Esophagus squamous epithelium (tissue), 5 donors: ENCODE results near the gene GALE. TPM values are rescaled to one million over a fixed set of nuclear protein-coding genes. Genes with fewer than 3 reads are reported as not detected.
A peak's percentile ranks its signal among the peaks of the same experiment; 100 is the strongest.
"Not testable (repeated sequence)": the region's sequence is repeated elsewhere in the genome, so short reads cannot be mapped to it uniquely, and the experiment has no call there.

Source experiments
- DNase-seq: peaks from one replicate; lab custom pipeline; 2025; lab: John Stamatoyannopoulos, UW
- H3K27ac ChIP-seq, 4 donors: fragments of 200-600 bp; sonication (generic); one replicate each; pipeline ENCODE4 v1.5.1; 2016 to 2019; ENCODE audit warnings: mild to moderate bottlenecking in 1 of 4
- H3K27me3 ChIP-seq, 4 donors: fragments of 200-600 bp; sonication (generic); 1 replicate in 3 of 4; 2 replicates in 1 of 4; pipeline versions ENCODE4 v1.5.1 to v1.6.0; 2017 to 2021; ENCODE audit warnings: antibody characterized with exemption in 1 of 4
- H3K36me3 ChIP-seq, 3 donors: fragments of 200-600 bp; sonication (generic); one replicate each; pipeline ENCODE4 v1.5.1; 2016 to 2019
- H3K4me1 ChIP-seq, 3 donors: fragments of 200-600 bp; sonication (generic); one replicate each; pipeline ENCODE4 v1.5.1; 2017 to 2019
- H3K4me3 ChIP-seq, 4 donors: fragments of 200-600 bp; sonication (generic); 1 replicate in 3 of 4; 2 replicates in 1 of 4; pipeline ENCODE4 v1.5.1; 2016 to 2019; ENCODE audit warnings: mild to moderate bottlenecking in 2 of 4, moderate library complexity in 1 of 4
- H3K9me3 ChIP-seq, 3 donors: fragments of 200-600 bp; sonication (generic); one replicate each; pipeline ENCODE4 v1.5.1; 2016 to 2019
- CTCF ChIP-seq, 6 experiments: fragments of 450-650 bp in 4 of 6; fragments of 200-600 bp in 2 of 6; sonication (generic) in 2 of 6; IDR thresholded peaks; one replicate each; pipeline ENCODE4 v1.5.1; 2016 to 2019; ENCODE audit warnings: antibody characterized with exemption in 6 of 6, mild to moderate bottlenecking in 4 of 6, moderate library complexity in 4 of 6
- POLR2A ChIP-seq, 4 donors: fragments of 450-650 bp; IDR thresholded peaks; one replicate each; pipeline ENCODE4 v1.6.1; 2017; ENCODE audit warnings: antibody characterized with exemption in 4 of 4, mild to moderate bottlenecking in 4 of 4, moderate library complexity in 3 of 4
- WGBS, 2 donors: methylation state at CpG; one replicate each; pipeline ENCODE4 v1.1.5; 2018; 5-methylcytosine and 5-hydroxymethylcytosine counted together
- intact Hi-C: fragments of 100-400 bp; cut with DNase I; formaldehyde crosslinking; loops from one replicate; pipeline ENCODE4 v1.15.0; 2022
- total RNA-seq, 4 donors: library from RNA; depleted of rRNA; stranded (reverse); fragments of >200 nt; gene quantifications; one replicate each; pipeline ENCODE4 v1.1.0, GENCODE V29; 2016
- donor health status: DM: yes; HTN: yes; CAD: no.

The GALE gene
- total RNA-seq, 4 donors from 2014 or later = 55.1 to 81.0 (median 60.4) TPM

- Histone ChIP-seq H3K9me3 (no peaks in the 10 kb centered on the region), H3K27ac (peak overlapping the region in 1 of 4 donors; percentile 5), H3K36me3 (peaks cover 11 to 63% (median 30%) of the 10 kb centered on the region in 3 donors), H3K4me3 (no peak overlapping the region), H3K27me3 (no peaks in the 10 kb centered on the region), H3K4me1 (peaks cover 37 to 72% (median 39%) of the 10 kb centered on the region in 3 donors)
- intact Hi-C loops = no loop called here
- no peak for DNase-seq
- 67 to 80% methylated on average over 12 to 14 of the region's 17 CpGs for WGBS, 2 donors
- TF ChIP-seq CTCF (IDR thresholded peaks at IDR 0.05) = peak in 1 of 6 experiments; percentile 20
- no peak for TF ChIP-seq POLR2A (IDR thresholded peaks at IDR 0.05)
Observed at GRCh38 chr1:23796466-23797271, 3.9 kb downstream of the GALE start.

GRCh38 chr1:23795676-23796465 is 4.7 kb downstream of the GALE start:
- no peak overlapping the region for H3K4me3 ChIP-seq
- peaks cover 32 to 70% (median 32%) of the 10 kb centered on the region in 3 donors for H3K4me1 ChIP-seq

GRCh38 chr1:23794732-23795182 is 5.8 kb downstream of the GALE start:
- H3K27ac ChIP-seq, H3K27me3 ChIP-seq, intact Hi-C loops, H3K9me3 ChIP-seq, DNase-seq, H3K4me3 ChIP-seq: not testable (repeated sequence)
- H3K4me1 ChIP-seq = peaks cover 32 to 74% (median 37%) of the 10 kb centered on the region in 3 donors
- 87 to 91% methylated on average over 3 to 5 of the region's 9 CpGs for WGBS, 2 donors
- peaks cover 11 to 63% (median 30%) of the 10 kb centered on the region in 3 donors for H3K36me3 ChIP-seq

More at GRCh38 chr1:23795676-23796465, 4.7 kb downstream of the GALE start:
- H3K9me3 ChIP-seq = no peaks in the 10 kb centered on the region
- intact Hi-C loops = no loop called here
- TF ChIP-seq POLR2A (IDR thresholded peaks at IDR 0.05) (no peak), CTCF (IDR thresholded peaks at IDR 0.05) (no peak)
- 54% methylated on average over 2 of the region's 16 CpGs; no CpG with 5 or more reads in 1 of the 2 donors for WGBS, 2 donors
- H3K27ac ChIP-seq = peak overlapping the region in 1 of 4 donors; percentile 5
- DNase-seq = no peak
- no peaks in the 10 kb centered on the region for H3K27me3 ChIP-seq
- peaks cover 11 to 63% (median 30%) of the 10 kb centered on the region in 3 donors for H3K36me3 ChIP-seq

GRCh38 chr1:23793861-23794731 is 6.5 kb downstream of the GALE start:
- intact Hi-C loops = no loop called here
- no peak for TF ChIP-seq CTCF (IDR thresholded peaks at IDR 0.05)
- TF ChIP-seq POLR2A (IDR thresholded peaks at IDR 0.05) = no peak
- H3K27me3 ChIP-seq = no peaks in the 10 kb centered on the region
- 60 to 72% methylated on average over 2 to 8 of the region's 21 CpGs for WGBS, 2 donors
- no peak overlapping the region for H3K4me3 ChIP-seq
- peak overlapping the region in 2 of 4 donors; percentile 16 to 29 for H3K27ac ChIP-seq
- DNase-seq = no peak
- H3K36me3 ChIP-seq = peaks cover 11 to 66% (median 30%) of the 10 kb centered on the region in 3 donors
- peaks cover 30 to 67% (median 30%) of the 10 kb centered on the region in 3 donors for H3K4me1 ChIP-seq
- H3K9me3 ChIP-seq = no peaks in the 10 kb centered on the region
